ENCODE measurements around the gene GALNT16. TPM values are rescaled to one million over a fixed set of nuclear protein-coding genes. Genes with fewer than 3 reads are reported as not detected.

GALNT16 gene
- total RNA-seq, 1 donor from 2014 or later = 0.35 TPM

DNA sequence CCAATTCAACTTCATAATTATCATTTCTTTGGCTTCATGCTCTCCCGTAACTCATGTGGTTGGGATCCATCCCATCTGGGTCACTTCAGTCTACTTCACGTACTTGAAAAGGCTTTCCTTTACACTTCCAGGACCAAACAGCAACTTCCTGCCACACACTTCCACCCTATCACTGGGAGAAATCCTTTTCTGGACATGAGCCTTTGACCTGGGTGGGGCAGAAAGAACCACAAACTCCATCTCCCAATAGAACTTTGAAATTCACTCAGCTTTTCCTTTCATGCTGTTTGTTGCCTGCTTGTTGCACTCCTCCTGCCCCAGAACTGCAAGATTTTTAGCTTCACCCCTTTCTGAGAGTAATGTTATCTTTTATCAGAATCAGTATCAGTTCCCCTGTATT is 18.4 kb upstream of the GALNT16 start:
- no peak for DNase-seq (ENCODE audit: low read depth)
- H3K4me3 ChIP-seq (ENCODE audit: low read depth, low read length) = no peak overlapping the region
- no peak for TF ChIP-seq CTCF (conservative IDR thresholded peaks at IDR 0.05; ENCODE audit: low read depth, low read length)

DNA sequence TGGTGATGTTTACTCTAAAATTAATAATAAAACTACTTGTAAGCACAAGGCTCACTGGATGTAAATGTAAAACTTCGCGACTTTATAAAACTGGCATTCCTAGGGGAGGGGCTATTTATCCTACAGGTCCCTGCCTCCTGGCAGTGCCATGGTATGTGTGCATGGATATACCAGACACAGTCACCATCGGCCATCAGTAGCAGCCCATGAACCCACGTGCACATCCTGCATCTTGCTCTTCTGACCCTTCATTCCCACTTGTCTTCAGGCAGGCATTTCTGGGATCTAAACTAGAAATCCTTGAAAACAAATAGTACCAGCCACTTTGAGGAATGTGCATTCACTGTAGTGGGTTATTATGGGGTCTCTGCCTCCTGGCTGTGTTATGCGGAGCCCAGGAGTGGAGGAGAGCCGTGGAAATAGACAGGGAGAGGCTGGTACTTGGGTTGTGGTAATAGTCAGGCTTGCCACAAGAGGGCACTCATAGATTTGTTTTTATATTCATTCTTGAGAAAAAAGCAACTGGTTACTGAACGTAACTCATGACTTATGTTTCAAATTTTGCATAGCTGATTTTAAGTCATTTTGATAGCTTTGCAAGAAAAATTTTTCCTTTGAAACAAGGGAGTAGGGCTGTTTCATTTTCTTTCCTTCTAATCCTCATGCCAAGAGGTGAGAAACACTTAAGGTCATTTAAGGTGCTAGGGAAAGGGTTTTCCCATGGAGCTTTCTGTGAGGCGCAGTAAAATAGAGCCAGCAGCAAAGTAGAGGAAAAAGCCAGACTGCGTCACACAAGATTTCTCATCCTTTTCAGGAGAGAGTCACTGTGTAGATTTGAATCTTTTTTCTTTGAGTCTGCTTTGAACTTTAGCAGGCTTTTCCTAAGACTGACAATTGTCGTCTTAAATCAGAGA is 17.4 kb upstream of the GALNT16 start:
- peak; percentile 26 for DNase-seq (ENCODE audit: low read depth)
- TF ChIP-seq CTCF (conservative IDR thresholded peaks at IDR 0.05; ENCODE audit: low read depth, low read length) = peak; percentile 71
- no peak overlapping the region for H3K4me3 ChIP-seq (ENCODE audit: low read depth, low read length)

GRCh38 chr14:69244946-69245345 is 15.0 kb upstream of the GALNT16 start:
- no peak for DNase-seq (ENCODE audit: low read depth)
- H3K4me3 ChIP-seq (ENCODE audit: low read depth, low read length) = no peak overlapping the region
- TF ChIP-seq CTCF (conservative IDR thresholded peaks at IDR 0.05; ENCODE audit: low read depth, low read length) = no peak

GRCh38 chr14:69246331-69246730 is 13.6 kb upstream of the GALNT16 start:
- no peak for DNase-seq (ENCODE audit: low read depth)
- no peak overlapping the region for H3K4me3 ChIP-seq (ENCODE audit: low read depth, low read length)
- no peak for TF ChIP-seq CTCF (conservative IDR thresholded peaks at IDR 0.05; ENCODE audit: low read depth, low read length)

GRCh38 chr14:69247676-69248440 is 12.1 kb upstream of the GALNT16 start:
- no peak for TF ChIP-seq CTCF (conservative IDR thresholded peaks at IDR 0.05; ENCODE audit: low read depth, low read length)
- no peak overlapping the region for H3K4me3 ChIP-seq (ENCODE audit: low read depth, low read length)
- DNase-seq (ENCODE audit: low read depth) = no peak

DNA sequence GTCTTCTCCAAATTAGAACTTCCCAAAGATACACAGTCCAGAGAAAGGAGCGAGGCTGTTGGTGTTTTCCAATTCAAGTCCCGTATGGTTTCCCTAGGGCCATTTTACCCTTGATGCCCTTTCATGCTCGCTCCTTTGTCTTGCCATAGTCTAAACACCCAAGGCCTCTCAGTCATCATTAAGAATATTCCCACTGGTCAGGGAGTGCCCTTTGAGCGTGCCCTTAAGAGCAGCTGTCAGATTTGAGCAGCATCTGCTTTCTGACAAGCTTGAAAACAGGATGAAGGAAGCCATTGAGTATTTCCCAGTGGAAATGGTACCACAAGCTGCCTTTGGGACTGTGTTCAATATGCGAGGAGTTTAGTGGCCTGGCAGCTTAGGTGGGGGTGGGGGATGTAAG is 10.4 kb upstream of the GALNT16 start:
- no peak overlapping the region for H3K4me3 ChIP-seq (ENCODE audit: low read depth, low read length)
- TF ChIP-seq CTCF (conservative IDR thresholded peaks at IDR 0.05; ENCODE audit: low read depth, low read length) = no peak

More for the DNA sequence above, 10.4 kb upstream of the GALNT16 start:
- no peak for DNase-seq (ENCODE audit: low read depth)
